Thyroid gland (tissue), 4 donors: ENCODE results near the gene AMIGO1. TPM values are rescaled to one million over a fixed set of nuclear protein-coding genes. Genes with fewer than 3 reads are reported as not detected.

ENCODE experiments used
- DNase-seq, 2 donors: peaks; one replicate each; pipeline ENCODE4 v3.0.0-alpha.2; 2019
- H3K27ac ChIP-seq, 3 donors: fragments of 200-600 bp; sonication (generic); 1 replicate in 2 of 3; 2 replicates in 1 of 3; pipeline ENCODE4 v1.5.1; 2016 to 2019; ENCODE audit warnings: mild to moderate bottlenecking in 1 of 3, moderate library complexity in 1 of 3
- H3K27me3 ChIP-seq: fragments of 200-600 bp; sonication (generic); one replicate; pipeline ENCODE4 v1.5.1; 2019
- H3K36me3 ChIP-seq, 2 donors: fragments of 200-600 bp; sonication (generic); one replicate each; pipeline ENCODE4 v1.5.1; 2016 to 2019
- H3K4me1 ChIP-seq, 2 donors: fragments of 200-600 bp; sonication (generic); one replicate each; pipeline ENCODE4 v1.5.1; 2017 to 2019
- H3K4me3 ChIP-seq, 3 donors: fragments of 200-600 bp; sonication (generic); replicated peaks in 1 of 3; 1 replicate in 2 of 3; 2 replicates in 1 of 3; pipeline ENCODE4 v1.5.1; 2016; ENCODE audit warnings: mild to moderate bottlenecking in 1 of 3
- H3K9me3 ChIP-seq: fragments of 200-600 bp; sonication (generic); one replicate; pipeline ENCODE4 v1.5.1; 2017
- CTCF ChIP-seq, 6 experiments: fragments of 200-600 bp in 3 of 6; fragments of 450-650 bp in 3 of 6; sonication (generic) in 3 of 6; IDR thresholded peaks; one replicate each; pipeline ENCODE4 v1.5.1; 2016 to 2019; ENCODE audit warnings: antibody characterized with exemption in 6 of 6, mild to moderate bottlenecking in 2 of 6, inconsistent platforms in 1 of 6, moderate library complexity in 1 of 6
- POLR2A ChIP-seq, 2 donors: fragments of 450-650 bp; IDR thresholded peaks; one replicate each; pipeline ENCODE4 v1.6.1; 2017; ENCODE audit warnings: antibody characterized with exemption in 2 of 2, mild to moderate bottlenecking in 2 of 2, moderate library complexity in 1 of 2
- WGBS, 2 donors: methylation state at CpG; one replicate each; pipeline ENCODE4 v1.1.5; 2017; 5-methylcytosine and 5-hydroxymethylcytosine counted together
- intact Hi-C: fragments of 100-400 bp; cut with DNase I; formaldehyde crosslinking; loops from one replicate; pipeline ENCODE4 v1.15.1; 2023
- total RNA-seq, 4 donors: library from RNA; depleted of rRNA; stranded (reverse); fragments of >200 nt; gene quantifications; one replicate each; pipeline ENCODE4 v1.2.3, GENCODE V29; 2016

The AMIGO1 gene
- total RNA-seq, 4 donors from 2014 or later = 13.5 to 14.0 (median 13.8) TPM

- Histone ChIP-seq H3K27me3 (no peaks in the 10 kb centered on the region), H3K4me3 (no peak overlapping the region), H3K4me1 (peaks cover 1 to 13% of the 10 kb centered on the region in 2 donors), H3K9me3 (no peaks in the 10 kb centered on the region), H3K27ac (no peak overlapping the region), H3K36me3 (no peaks in the 10 kb centered on the region)
- no peak for TF ChIP-seq CTCF (IDR thresholded peaks at IDR 0.05)
- TF ChIP-seq POLR2A (IDR thresholded peaks at IDR 0.05) = no peak
- 88 to 91% methylated on average over 8 to 9 of the region's 9 CpGs for WGBS, 2 donors
- intact Hi-C loops = loop anchor here (10.0 kb wide), 1 partner anchor 273 kb away; no protein-coding TSS in a partner anchor
- DNase-seq = no peak
Measured at GRCh38 chr1:109537450-109538178, 28.1 kb upstream of the AMIGO1 start.

GRCh38 chr1:109535971-109536491, 26.5 kb upstream of the AMIGO1 start:
- Histone ChIP-seq H3K27ac (no peak overlapping the region), H3K36me3 (no peaks in the 10 kb centered on the region), H3K27me3 (no peaks in the 10 kb centered on the region), H3K4me3 (no peak overlapping the region), H3K4me1 (peaks cover 4 to 16% of the 10 kb centered on the region in 2 donors), H3K9me3 (no peaks in the 10 kb centered on the region)
- TF ChIP-seq POLR2A (IDR thresholded peaks at IDR 0.05) = no peak
- TF ChIP-seq CTCF (IDR thresholded peaks at IDR 0.05) = no peak
- peak; percentile 29 to 33 for DNase-seq
- intact Hi-C loops = loop anchor here (10.0 kb wide), 1 partner anchor 271 kb away; no protein-coding TSS in a partner anchor
- WGBS, 2 donors = 52 to 60% methylated on average over 3 to 5 of the region's 5 CpGs

GRCh38 chr1:109535481-109535880, 26.0 kb upstream of the AMIGO1 start:
- WGBS, 2 donors = 81 to 88% methylated on average over 4 of the region's 4 CpGs
- TF ChIP-seq CTCF (IDR thresholded peaks at IDR 0.05) (no peak), POLR2A (IDR thresholded peaks at IDR 0.05) (no peak)
- H3K27me3 ChIP-seq = no peaks in the 10 kb centered on the region
- H3K36me3 ChIP-seq = no peaks in the 10 kb centered on the region
- peaks cover 4 to 16% of the 10 kb centered on the region in 2 donors for H3K4me1 ChIP-seq
- no peak overlapping the region for H3K27ac ChIP-seq
- H3K9me3 ChIP-seq = no peaks in the 10 kb centered on the region
- no peak for DNase-seq
- intact Hi-C loops = loop anchor here (10.0 kb wide), 1 partner anchor 271 kb away; no protein-coding TSS in a partner anchor
- H3K4me3 ChIP-seq = no peak overlapping the region

- intact Hi-C loops = loop anchor here (5.0 to 10.0 kb wide), 2 partner anchors 107 to 270 kb away; partner anchors contain the start of gene PSMA5
- WGBS, 2 donors = 89% methylated on average over 1 of the region's 1 CpG
- Histone ChIP-seq H3K4me3 (no peak overlapping the region), H3K36me3 (no peaks in the 10 kb centered on the region), H3K27me3 (no peaks in the 10 kb centered on the region), H3K4me1 (peaks cover 4 to 9% of the 10 kb centered on the region in 2 donors), H3K27ac (no peak overlapping the region), H3K9me3 (no peaks in the 10 kb centered on the region)
- TF ChIP-seq CTCF (IDR thresholded peaks at IDR 0.05) (no peak), POLR2A (IDR thresholded peaks at IDR 0.05) (no peak)
- DNase-seq = no peak
Measured at GRCh38 chr1:109534307-109534858, 24.9 kb upstream of the AMIGO1 start.
